ENCODE measurements around the gene HAUS6. TPM values are rescaled to one million over a fixed set of nuclear protein-coding genes. Genes with fewer than 3 reads are reported as not detected.

Gene HAUS6
- total and polyA plus RNA-seq, 4 donors, result 1.4 to 9.2 (median 5.9) TPM

DNA sequence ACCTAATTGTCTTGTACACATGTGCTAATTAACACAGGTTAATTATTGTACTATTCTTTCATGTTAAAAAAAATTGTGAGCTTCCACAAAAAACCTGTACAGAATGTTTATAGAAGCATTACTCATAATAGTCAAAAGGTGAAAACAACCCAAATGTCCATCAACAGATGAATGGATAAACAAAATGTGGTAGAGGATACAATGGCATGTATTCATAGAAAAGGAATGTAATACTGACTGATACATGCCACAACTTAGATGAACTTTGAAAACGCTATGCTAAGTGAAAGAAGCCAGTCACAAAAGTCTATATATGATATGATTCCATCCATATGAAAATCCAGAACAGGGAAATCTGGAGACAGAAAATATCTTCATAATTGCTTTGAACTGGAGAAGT lies 27.9 kb downstream of the HAUS6 start:
- no peak for ATAC-seq (ENCODE audit: low FRiP score)
- DNase-seq, result no peak
- Histone ChIP-seq H3K9me3 (ENCODE audit: control insufficient read depth, low read length) (no peaks in the 10 kb centered on the region), H3K4me1 (ENCODE audit: control insufficient read depth in 1 of 2, insufficient read depth in 2 of 2, low read length in 2 of 2) (no peaks in the 10 kb centered on the region), H3K4me3 (ENCODE audit: low read length in 2 of 2) (no peak overlapping the region), H3K36me3 (ENCODE audit: control insufficient read depth in 1 of 2, insufficient read depth in 2 of 2, low read length in 1 of 2) (peaks cover 5% of the 10 kb centered on the region in 2 donors), H3K27ac (ENCODE audit: low read depth in 1 of 2, low read length in 2 of 2) (no peak overlapping the region), H3K27me3 (ENCODE audit: control insufficient read depth in 1 of 2, insufficient read depth in 2 of 2, low read length in 1 of 2) (no peaks in the 10 kb centered on the region)
- intact Hi-C loops (cut with DNase I), result no loop called here
- 61 to 73% methylated on average over 1 of the region's 1 CpG for WGBS, 2 donors

DNA sequence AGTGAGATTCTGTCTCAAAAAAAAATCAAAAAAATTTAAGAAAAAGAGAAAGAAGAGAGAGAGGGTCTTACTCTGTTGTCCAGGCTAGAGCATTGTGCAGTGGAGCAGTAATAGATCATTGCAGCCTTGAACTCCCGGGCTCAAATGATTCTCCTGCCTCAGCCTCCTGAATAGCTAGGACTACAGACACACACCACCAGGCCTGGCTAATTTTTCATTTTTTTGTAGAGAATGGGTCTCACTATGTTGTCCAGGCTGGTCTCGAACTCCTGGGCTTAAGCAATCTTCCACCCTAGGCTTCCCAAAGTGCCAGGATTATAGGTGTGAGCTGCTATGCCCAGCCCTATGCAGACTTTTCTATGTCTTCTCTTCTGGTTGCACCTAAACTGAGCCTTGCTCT lies 28.5 kb downstream of the HAUS6 start:
- 95 to 98% methylated on average over 2 of the region's 2 CpGs for WGBS, 2 donors
- no peak overlapping the region for H3K27ac ChIP-seq (ENCODE audit: low read depth in 1 of 2, low read length in 2 of 2)
- no peaks in the 10 kb centered on the region for H3K27me3 ChIP-seq (ENCODE audit: control insufficient read depth in 1 of 2, insufficient read depth in 2 of 2, low read length in 1 of 2)
- no peaks in the 10 kb centered on the region for H3K4me1 ChIP-seq (ENCODE audit: control insufficient read depth in 1 of 2, insufficient read depth in 2 of 2, low read length in 2 of 2)
- peaks cover 5% of the 10 kb centered on the region in 2 donors for H3K36me3 ChIP-seq (ENCODE audit: control insufficient read depth in 1 of 2, insufficient read depth in 2 of 2, low read length in 1 of 2)
- H3K4me3 ChIP-seq (ENCODE audit: low read length in 2 of 2), result no peak overlapping the region
- intact Hi-C loops (cut with DNase I), result no loop called here
- no peaks in the 10 kb centered on the region for H3K9me3 ChIP-seq (ENCODE audit: control insufficient read depth, low read length)
- DNase-seq (no peak), ATAC-seq (ENCODE audit: low FRiP score) (no peak)

DNA sequence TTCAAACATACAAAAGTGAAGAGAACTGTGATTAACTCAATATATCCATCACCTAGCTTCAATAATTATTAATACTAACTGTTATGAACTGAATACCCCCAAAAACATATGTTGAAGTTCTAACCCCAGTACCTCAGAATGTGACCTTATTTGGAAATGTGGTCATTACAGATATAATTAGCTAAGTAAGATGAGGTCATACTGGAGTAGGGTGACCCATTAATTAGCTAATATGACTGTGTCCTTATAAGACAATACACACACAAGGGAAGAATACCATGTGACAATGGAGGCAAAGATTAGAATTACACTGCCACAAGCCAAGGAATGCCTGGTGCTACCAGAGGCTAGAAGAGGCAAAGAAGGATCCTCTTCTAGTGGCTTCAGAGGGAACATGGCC lies 45.7 kb downstream of the HAUS6 start:
- ATAC-seq (ENCODE audit: low FRiP score) (no peak), DNase-seq (no peak)
- Histone ChIP-seq H3K36me3 (ENCODE audit: control insufficient read depth in 1 of 2, insufficient read depth in 2 of 2, low read length in 1 of 2) (peaks cover 1 to 5% of the 10 kb centered on the region in 2 donors), H3K27ac (ENCODE audit: low read depth in 1 of 2, low read length in 2 of 2) (no peak overlapping the region), H3K4me1 (ENCODE audit: control insufficient read depth in 1 of 2, insufficient read depth in 2 of 2, low read length in 2 of 2) (no peaks in the 10 kb centered on the region), H3K27me3 (ENCODE audit: control insufficient read depth in 1 of 2, insufficient read depth in 2 of 2, low read length in 1 of 2) (no peaks in the 10 kb centered on the region), H3K4me3 (ENCODE audit: low read length in 2 of 2) (no peak overlapping the region), H3K9me3 (ENCODE audit: control insufficient read depth, low read length) (no peaks in the 10 kb centered on the region)
- intact Hi-C loops (cut with DNase I), result no loop called here

DNA sequence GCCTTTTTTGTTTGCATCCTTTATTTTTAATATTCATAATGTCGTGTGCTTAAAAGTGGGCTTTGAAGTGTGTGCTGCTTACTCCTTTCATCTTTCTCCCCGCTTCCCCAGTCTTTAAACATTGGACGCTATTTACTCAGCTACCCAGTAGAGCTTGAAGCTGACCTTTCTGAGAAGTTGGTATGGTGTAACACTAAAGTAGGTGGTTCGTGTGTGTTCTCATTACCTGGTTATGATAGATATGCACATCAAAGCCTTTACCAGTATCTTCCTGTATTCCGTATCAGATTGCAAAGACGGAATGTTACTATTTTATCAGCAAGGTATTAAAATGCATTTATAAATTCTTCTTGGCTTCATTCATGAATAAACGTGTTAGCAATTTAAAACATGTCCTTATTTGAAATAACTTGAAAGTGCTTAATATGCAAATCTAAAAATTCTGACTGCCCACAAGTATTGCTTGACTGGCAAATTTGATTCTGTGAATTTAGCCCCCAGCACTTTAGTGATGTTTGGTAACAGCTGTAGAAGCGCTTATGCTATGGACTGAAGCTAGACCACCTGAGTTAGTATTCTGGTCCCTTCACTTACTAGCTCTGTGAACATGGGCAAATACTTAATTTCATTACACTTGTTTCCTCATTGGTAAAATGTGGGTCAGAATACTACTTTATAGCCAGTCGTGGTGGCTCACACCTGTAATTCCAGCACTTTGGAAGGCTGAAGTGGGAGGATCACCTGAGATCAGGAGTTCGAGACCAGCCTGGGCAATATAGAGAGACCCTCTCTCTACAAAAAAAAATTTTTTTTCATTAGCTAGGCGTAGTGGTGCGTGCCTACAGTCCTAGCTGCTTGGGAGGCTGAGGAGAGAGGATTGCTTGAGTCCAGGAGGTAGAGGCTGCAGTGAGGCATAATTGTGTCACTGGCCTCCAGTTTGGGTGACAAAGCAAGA lies 51.8 kb downstream of the HAUS6 start:
- 55 to 62% methylated on average over 12 of the region's 12 CpGs for WGBS, 2 donors
- H3K27ac ChIP-seq (ENCODE audit: low read depth in 1 of 2, low read length in 2 of 2), result no peak overlapping the region
- no peaks in the 10 kb centered on the region for H3K27me3 ChIP-seq (ENCODE audit: control insufficient read depth in 1 of 2, insufficient read depth in 2 of 2, low read length in 1 of 2)
- peaks cover 1 to 5% of the 10 kb centered on the region in 2 donors for H3K4me1 ChIP-seq (ENCODE audit: control insufficient read depth in 1 of 2, insufficient read depth in 2 of 2, low read length in 2 of 2)
- intact Hi-C loops (cut with DNase I), result no loop called here
- H3K4me3 ChIP-seq (ENCODE audit: low read length in 2 of 2), result peak overlapping the region; percentile 32 to 94
- no peaks in the 10 kb centered on the region for H3K9me3 ChIP-seq (ENCODE audit: control insufficient read depth, low read length)
- DNase-seq, result no peak
- H3K36me3 ChIP-seq (ENCODE audit: control insufficient read depth in 1 of 2, insufficient read depth in 2 of 2, low read length in 1 of 2), result no peaks in the 10 kb centered on the region
- no peak for ATAC-seq (ENCODE audit: low FRiP score)

DNA sequence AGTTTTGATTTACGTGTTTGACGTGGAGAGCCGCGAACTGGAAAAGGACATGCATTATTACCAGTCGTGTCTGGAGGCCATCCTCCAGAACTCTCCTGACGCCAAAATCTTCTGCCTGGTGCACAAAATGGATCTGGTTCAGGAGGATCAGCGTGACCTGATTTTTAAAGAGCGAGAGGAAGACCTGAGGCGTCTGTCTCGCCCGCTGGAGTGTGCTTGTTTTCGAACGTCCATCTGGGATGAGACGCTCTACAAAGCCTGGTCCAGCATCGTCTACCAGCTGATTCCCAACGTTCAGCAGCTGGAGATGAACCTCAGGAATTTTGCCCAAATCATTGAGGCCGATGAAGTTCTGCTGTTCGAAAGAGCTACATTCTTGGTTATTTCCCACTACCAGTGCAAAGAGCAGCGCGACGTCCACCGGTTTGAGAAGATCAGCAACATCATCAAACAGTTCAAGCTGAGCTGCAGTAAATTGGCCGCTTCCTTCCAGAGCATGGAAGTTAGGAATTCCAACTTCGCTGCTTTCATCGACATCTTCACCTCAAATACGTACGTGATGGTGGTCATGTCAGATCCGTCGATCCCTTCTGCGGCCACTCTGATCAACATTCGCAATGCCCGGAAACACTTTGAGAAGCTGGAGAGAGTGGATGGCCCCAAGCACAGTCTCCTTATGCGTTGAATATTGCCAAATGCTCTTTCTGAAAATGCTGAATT lies 52.6 kb downstream of the HAUS6 start:
- Histone ChIP-seq H3K27me3 (ENCODE audit: control insufficient read depth in 1 of 2, insufficient read depth in 2 of 2, low read length in 1 of 2) (no peaks in the 10 kb centered on the region), H3K27ac (ENCODE audit: low read depth in 1 of 2, low read length in 2 of 2) (peak overlapping the region in 1 of 2 donors; percentile 81), H3K4me1 (ENCODE audit: control insufficient read depth in 1 of 2, insufficient read depth in 2 of 2, low read length in 2 of 2) (peaks cover 1 to 5% of the 10 kb centered on the region in 2 donors), H3K4me3 (ENCODE audit: low read length in 2 of 2) (peak overlapping the region; percentile 31 to 94), H3K9me3 (ENCODE audit: control insufficient read depth, low read length) (no peaks in the 10 kb centered on the region), H3K36me3 (ENCODE audit: control insufficient read depth in 1 of 2, insufficient read depth in 2 of 2, low read length in 1 of 2) (no peaks in the 10 kb centered on the region)
- ATAC-seq (ENCODE audit: low FRiP score), result no peak
- WGBS, 2 donors, result 2 to 3% methylated on average over 33 of the region's 33 CpGs
- intact Hi-C loops (cut with DNase I), result loop anchor here in 1 of 2 donors (2.0 kb wide), 1 partner anchor 125 kb away; no protein-coding TSS in a partner anchor
- no peak for DNase-seq

DNA sequence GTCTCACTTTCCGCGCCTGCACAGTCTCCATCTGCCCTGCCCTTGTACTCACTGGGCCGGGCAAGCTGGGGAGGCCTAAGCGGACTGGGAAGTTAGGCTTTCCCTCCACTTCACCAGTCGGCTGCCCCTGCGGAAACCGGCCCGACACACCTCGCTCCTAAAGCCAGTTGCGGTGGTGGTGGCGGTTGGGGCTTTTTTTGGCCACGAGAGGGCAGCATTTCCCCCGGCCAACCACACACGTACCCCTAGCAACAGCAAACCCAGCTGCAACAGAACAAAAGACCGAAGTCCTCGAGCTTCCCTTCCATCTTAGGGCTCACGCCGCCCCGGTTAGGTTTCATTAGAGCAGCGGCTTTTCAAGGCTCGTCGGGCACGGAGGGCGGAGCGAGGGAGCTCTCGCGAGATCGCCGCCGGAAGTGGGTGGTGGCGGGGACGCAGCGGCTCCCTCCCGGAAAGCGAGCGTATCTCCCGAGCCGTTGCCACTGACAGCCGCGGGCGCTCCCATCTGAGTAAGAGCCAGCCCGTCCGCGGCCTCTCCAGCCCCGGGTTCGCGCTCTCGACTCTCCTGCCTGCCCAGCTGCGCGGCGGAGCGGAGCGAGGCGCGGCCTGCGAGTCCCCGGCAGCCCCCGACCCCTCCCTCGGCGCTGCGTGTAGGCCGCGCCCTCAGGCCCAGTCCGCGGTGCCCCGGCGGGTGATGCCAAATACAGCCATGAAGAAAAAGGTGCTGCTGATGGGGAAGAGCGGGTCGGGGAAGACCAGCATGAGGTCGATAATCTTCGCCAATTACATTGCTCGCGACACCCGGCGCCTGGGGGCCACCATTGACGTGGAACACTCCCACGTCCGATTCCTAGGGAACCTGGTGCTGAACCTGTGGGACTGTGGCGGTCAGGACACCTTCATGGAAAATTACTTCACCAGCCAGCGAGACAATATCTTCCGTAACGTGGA lies 53.5 kb downstream of the HAUS6 start, which contains the start of gene RRAGA:
TSS of gene RRAGA (plus strand) at position 462 of the 951 bp plus-strand sequence. CDS start at position 695, 233 bp downstream.
- Histone ChIP-seq H3K4me3 (ENCODE audit: low read length in 2 of 2) (peak within 1 kb of the TSS; percentile 41 to 94), H3K27ac (ENCODE audit: low read depth in 1 of 2, low read length in 2 of 2) (peak within 1 kb of the TSS; percentile 81 to 96), H3K36me3 (ENCODE audit: control insufficient read depth in 1 of 2, insufficient read depth in 2 of 2, low read length in 1 of 2) (no peaks in the 10 kb centered on the region), H3K27me3 (ENCODE audit: control insufficient read depth in 1 of 2, insufficient read depth in 2 of 2, low read length in 1 of 2) (no peaks in the 10 kb centered on the region), H3K4me1 (ENCODE audit: control insufficient read depth in 1 of 2, insufficient read depth in 2 of 2, low read length in 2 of 2) (peaks cover 1 to 5% of the 10 kb centered on the region in 2 donors), H3K9me3 (ENCODE audit: control insufficient read depth, low read length) (no peaks in the 10 kb centered on the region)
- ATAC-seq (ENCODE audit: low FRiP score), result peak; percentile 98
- intact Hi-C loops (cut with DNase I), result loop anchor here in 1 of 2 donors (2.0 kb wide), 1 partner anchor 126 kb away; no protein-coding TSS in a partner anchor
- WGBS, 2 donors, result 0% methylated on average over 82 of the region's 82 CpGs
- DNase-seq, result peak; percentile 96 to 98

DNA sequence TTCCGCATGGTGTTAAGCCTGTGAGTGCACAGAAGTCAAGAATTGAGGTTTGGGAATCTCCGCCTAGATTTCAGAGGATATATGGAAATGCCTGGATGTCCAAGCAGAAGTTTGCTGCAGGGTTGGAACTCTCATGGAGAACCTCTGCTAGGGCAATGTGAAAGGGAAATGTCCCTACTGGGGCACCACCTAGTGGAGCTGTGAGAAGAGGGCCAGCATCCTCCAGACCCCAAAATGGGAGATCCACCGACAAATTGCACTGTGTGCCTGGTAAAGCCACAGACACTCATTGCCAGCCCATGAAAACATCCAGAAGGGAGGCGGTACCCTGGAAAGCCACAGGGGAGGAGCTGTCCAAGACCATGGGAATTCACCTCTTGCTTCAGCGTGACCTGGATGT lies 66.1 kb downstream of the HAUS6 start:
- WGBS, 2 donors, result 96 to 98% methylated on average over 5 of the region's 5 CpGs
- ATAC-seq (ENCODE audit: low FRiP score) (no peak), DNase-seq (no peak)
- no peaks in the 10 kb centered on the region for H3K4me1 ChIP-seq (ENCODE audit: control insufficient read depth in 1 of 2, insufficient read depth in 2 of 2, low read length in 2 of 2)
- no peaks in the 10 kb centered on the region for H3K9me3 ChIP-seq (ENCODE audit: control insufficient read depth, low read length)
- no peaks in the 10 kb centered on the region for H3K36me3 ChIP-seq (ENCODE audit: control insufficient read depth in 1 of 2, insufficient read depth in 2 of 2, low read length in 1 of 2)
- H3K27ac ChIP-seq (ENCODE audit: low read depth in 1 of 2, low read length in 2 of 2), result no peak overlapping the region
- H3K4me3 ChIP-seq (ENCODE audit: low read length in 2 of 2), result no peak overlapping the region
- intact Hi-C loops (cut with DNase I), result no loop called here
- H3K27me3 ChIP-seq (ENCODE audit: control insufficient read depth in 1 of 2, insufficient read depth in 2 of 2, low read length in 1 of 2), result no peaks in the 10 kb centered on the region

DNA sequence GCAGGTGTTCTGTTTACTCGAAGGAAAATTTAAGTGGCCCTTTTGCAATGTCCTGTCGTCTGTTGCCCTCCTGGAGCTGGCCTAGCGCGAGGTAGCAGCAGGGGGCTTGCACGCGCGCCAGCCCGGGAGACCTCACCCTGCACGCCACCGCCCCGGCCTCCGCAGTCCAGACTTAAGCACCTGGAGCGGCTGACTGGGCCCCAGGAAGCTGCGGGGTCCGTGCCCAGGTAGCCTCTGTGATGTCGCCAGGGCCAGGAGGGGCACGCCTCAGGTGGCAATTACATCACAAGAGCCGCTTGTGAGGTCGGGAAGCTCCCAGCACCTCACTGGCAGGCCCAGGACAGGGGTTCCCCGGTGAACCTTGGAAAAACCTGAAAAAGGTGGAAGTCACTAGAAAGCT lies 69.7 kb downstream of the HAUS6 start, which contains the start of gene SAXO1:
TSS of gene SAXO1 (minus strand) at position 195 of the 400 bp plus-strand sequence. CDS start 301 bp downstream, outside the sequence.
- no peaks in the 10 kb centered on the region for H3K27me3 ChIP-seq (ENCODE audit: control insufficient read depth in 1 of 2, insufficient read depth in 2 of 2, low read length in 1 of 2)
- ATAC-seq (ENCODE audit: low FRiP score) (no peak), DNase-seq (no peak)
- 85 to 87% methylated on average over 20 of the region's 20 CpGs for WGBS, 2 donors
- no peaks in the 10 kb centered on the region for H3K36me3 ChIP-seq (ENCODE audit: control insufficient read depth in 1 of 2, insufficient read depth in 2 of 2, low read length in 1 of 2)
- intact Hi-C loops (cut with DNase I), result no loop called here
- H3K9me3 ChIP-seq (ENCODE audit: control insufficient read depth, low read length), result no peaks in the 10 kb centered on the region
- no peaks in the 10 kb centered on the region for H3K4me1 ChIP-seq (ENCODE audit: control insufficient read depth in 1 of 2, insufficient read depth in 2 of 2, low read length in 2 of 2)
- H3K4me3 ChIP-seq (ENCODE audit: low read length in 2 of 2), result no peak within 1 kb of the TSS
- H3K27ac ChIP-seq (ENCODE audit: low read depth in 1 of 2, low read length in 2 of 2), result no peak within 1 kb of the TSS
